Activated naive CD8-positive, alpha-beta T cell treated with anti-CD3 and anti-CD28 coated beads, Interleukin-2, amount 50 U/mL, for 24 hours (primary cell): ENCODE measurements around the gene SENP2.
"Not testable (repeated sequence)": the region's sequence is repeated elsewhere in the genome, so short reads cannot be mapped to it uniquely, and the experiment has no call there.

Experiments
- ATAC-seq: fragments of 150-1000 bp; cut with Tn5 transposase; one replicate; pipeline ENCODE4 v1.10.0; 2021
- DNase-seq: peaks from one replicate; pipeline ENCODE4 v3.0.0; 2021
- H3K27ac Mint-ChIP-seq: one replicate; pipeline ENCODE4 v1.8.0; 2021; ENCODE audit warnings: mild to moderate bottlenecking, mixed read lengths
- H3K27me3 Mint-ChIP-seq: one replicate; pipeline ENCODE4 v1.8.0; 2021; ENCODE audit warnings: mixed read lengths
- H3K36me3 Mint-ChIP-seq: one replicate; pipeline ENCODE4 v1.8.0; 2021; ENCODE audit warnings: low read depth, mixed read lengths
- H3K4me1 Mint-ChIP-seq: one replicate; pipeline ENCODE4 v1.8.0; 2021; ENCODE audit warnings: mixed read lengths
- H3K4me3 Mint-ChIP-seq: one replicate; pipeline ENCODE4 v1.8.0; 2021; ENCODE audit warnings: mild to moderate bottlenecking, moderate library complexity, mixed read lengths
- H3K9me3 Mint-ChIP-seq: one replicate; pipeline ENCODE4 v1.8.0; 2021; ENCODE audit warnings: mixed read lengths

The SENP2 gene

GRCh38 chr3:185585859-185586685 lies at the start of gene SENP2:
Gene SENP2 (plus strand): TSS chr3:185586295. CDS start chr3:185586414, 119 bp downstream.
- peaks cover 4% of the 10 kb centered on the region for H3K36me3 Mint-ChIP-seq
- H3K27ac Mint-ChIP-seq, result peak within 1 kb of the TSS; percentile 98
- DNase-seq (peak; percentile 99), ATAC-seq (peak; percentile 98)
- peak within 1 kb of the TSS; percentile 89 for H3K4me3 Mint-ChIP-seq
- H3K27me3 Mint-ChIP-seq, result peaks cover 3% of the 10 kb centered on the region
- H3K4me1 Mint-ChIP-seq, result peaks cover 38% of the 10 kb centered on the region
- no peaks in the 10 kb centered on the region for H3K9me3 Mint-ChIP-seq

GRCh38 chr3:185537369-185537970 lies 48.6 kb upstream of the SENP2 start:
- DNase-seq (no peak), ATAC-seq (peak; percentile 97)
- H3K9me3 Mint-ChIP-seq, result no peaks in the 10 kb centered on the region
- H3K27ac Mint-ChIP-seq, result peak overlapping the region; percentile 67
- H3K27me3 Mint-ChIP-seq, result peaks cover 1% of the 10 kb centered on the region
- no peak overlapping the region for H3K4me3 Mint-ChIP-seq
- no peaks in the 10 kb centered on the region for H3K36me3 Mint-ChIP-seq
- H3K4me1 Mint-ChIP-seq, result peaks cover 10% of the 10 kb centered on the region

DNA sequence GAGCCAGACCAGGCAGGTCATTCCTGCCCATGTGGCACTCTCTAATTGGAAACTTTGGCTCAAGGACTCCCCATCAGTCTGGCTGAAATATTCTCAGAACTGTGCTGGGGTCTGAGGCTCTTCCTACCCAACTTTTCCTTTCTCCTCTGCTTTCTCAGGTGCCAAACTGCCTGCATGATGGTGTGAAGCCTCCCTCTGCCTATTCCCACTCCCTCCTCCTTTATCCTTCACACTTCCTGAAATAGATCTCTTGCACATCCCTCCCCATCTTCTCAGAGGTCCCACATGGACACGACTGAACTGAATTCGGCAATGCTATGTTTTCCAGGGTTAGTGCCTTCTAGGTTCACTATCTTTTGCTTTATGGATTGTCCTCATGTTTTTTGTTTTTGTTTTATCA lies 46.2 kb upstream of the SENP2 start:
- no peak overlapping the region for H3K4me3 Mint-ChIP-seq
- no peaks in the 10 kb centered on the region for H3K9me3 Mint-ChIP-seq
- no peaks in the 10 kb centered on the region for H3K36me3 Mint-ChIP-seq
- peaks cover 2% of the 10 kb centered on the region for H3K27me3 Mint-ChIP-seq
- no peak overlapping the region for H3K27ac Mint-ChIP-seq
- DNase-seq, result no peak
- no peak for ATAC-seq
- peaks cover 10% of the 10 kb centered on the region for H3K4me1 Mint-ChIP-seq

GRCh38 chr3:185540695-185541094 lies 45.4 kb upstream of the SENP2 start:
- Mint-ChIP-seq H3K27ac (no peak overlapping the region), H3K36me3 (no peaks in the 10 kb centered on the region), H3K9me3 (no peaks in the 10 kb centered on the region), H3K4me3 (no peak overlapping the region), H3K4me1 (peaks cover 10% of the 10 kb centered on the region), H3K27me3 (peaks cover 2% of the 10 kb centered on the region)
- ATAC-seq (no peak), DNase-seq (no peak)

DNA sequence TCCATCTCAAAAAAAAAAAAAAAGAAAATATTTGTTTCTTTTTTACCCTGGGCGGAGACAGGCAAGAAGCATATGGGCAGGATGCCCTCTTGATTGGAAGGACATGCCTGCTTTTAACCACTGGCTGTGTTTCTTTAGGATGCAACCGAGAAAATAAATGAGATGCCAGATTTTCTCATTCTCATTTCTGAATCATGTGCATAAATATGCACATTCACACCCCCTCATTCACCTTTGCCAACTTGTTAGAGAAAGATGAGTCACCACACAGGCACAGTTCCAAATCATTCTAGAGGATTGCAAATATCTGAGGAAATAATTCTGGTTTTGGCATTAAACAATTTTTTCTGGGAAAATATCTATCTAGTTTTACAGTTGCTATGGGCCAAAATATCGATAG lies 37.0 kb upstream of the SENP2 start:
- peaks cover 13% of the 10 kb centered on the region for H3K4me1 Mint-ChIP-seq
- no peak for ATAC-seq
- no peak for DNase-seq
- no peaks in the 10 kb centered on the region for H3K9me3 Mint-ChIP-seq
- no peak overlapping the region for H3K27ac Mint-ChIP-seq
- no peak overlapping the region for H3K4me3 Mint-ChIP-seq
- H3K36me3 Mint-ChIP-seq, result no peaks in the 10 kb centered on the region
- H3K27me3 Mint-ChIP-seq, result no peaks in the 10 kb centered on the region

DNA sequence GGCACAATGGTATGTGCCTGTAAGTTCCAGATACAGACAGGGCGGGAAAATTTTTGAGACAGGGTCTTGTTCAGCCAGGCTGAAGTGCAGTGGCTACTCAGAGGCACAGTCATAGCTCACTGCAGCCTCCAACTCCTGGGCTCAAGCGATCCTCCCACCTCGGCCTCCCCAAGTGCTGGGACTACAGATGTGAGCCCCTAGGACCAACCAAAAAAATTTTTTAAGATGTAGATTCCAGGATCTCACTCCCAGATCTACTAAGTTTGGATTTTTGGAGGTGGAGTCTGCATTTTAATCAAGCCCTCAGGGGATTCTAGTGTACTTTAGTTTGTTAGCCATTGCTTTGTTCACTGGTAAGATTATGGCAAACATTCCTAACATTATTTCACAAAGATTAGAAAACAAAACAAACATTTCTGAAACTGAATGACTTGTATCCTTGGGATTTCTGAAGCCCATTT lies 36.4 kb upstream of the SENP2 start:
- no peaks in the 10 kb centered on the region for H3K36me3 Mint-ChIP-seq
- ATAC-seq, result no peak
- no peak overlapping the region for H3K27ac Mint-ChIP-seq
- peaks cover 13% of the 10 kb centered on the region for H3K4me1 Mint-ChIP-seq
- H3K27me3 Mint-ChIP-seq, result no peaks in the 10 kb centered on the region
- no peaks in the 10 kb centered on the region for H3K9me3 Mint-ChIP-seq
- DNase-seq, result no peak
- H3K4me3 Mint-ChIP-seq, result no peak overlapping the region

DNA sequence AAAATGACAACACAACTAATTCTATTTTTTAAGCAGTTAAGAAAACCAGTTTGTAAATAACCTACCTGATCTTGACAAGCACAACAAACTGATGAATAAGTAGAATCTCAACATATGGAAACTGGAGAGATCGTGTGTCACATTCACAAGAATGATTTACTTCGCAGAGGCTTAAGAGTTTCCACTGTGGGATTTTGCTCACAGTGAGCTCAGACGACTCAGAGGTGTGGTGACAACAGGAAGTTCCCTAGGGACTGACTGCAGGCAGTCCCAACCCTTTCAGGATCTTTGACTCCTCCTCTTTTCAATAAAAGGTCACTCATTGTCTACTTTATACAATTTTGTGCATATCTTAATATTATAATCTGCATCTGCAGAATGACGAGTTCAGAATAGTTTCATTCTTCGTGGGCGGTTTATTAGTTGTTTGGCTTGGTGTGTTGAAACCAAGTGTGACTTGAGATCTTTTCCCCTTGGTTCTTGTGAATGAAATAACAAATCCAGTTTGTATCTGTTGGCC lies 33.7 kb upstream of the SENP2 start, which contains the start of gene LIPH:
LIPH (minus strand) TSS at position 231 of the 520 bp plus-strand sequence; CDS start at position 114, 117 bp downstream.
- Mint-ChIP-seq H3K4me3 (peak within 1 kb of the TSS; percentile 5), H3K9me3 (no peaks in the 10 kb centered on the region), H3K27ac (peak within 1 kb of the TSS; percentile 43), H3K27me3 (no peaks in the 10 kb centered on the region), H3K36me3 (no peaks in the 10 kb centered on the region), H3K4me1 (peaks cover 13% of the 10 kb centered on the region)
- no peak for DNase-seq
- ATAC-seq, result peak; percentile 98

DNA sequence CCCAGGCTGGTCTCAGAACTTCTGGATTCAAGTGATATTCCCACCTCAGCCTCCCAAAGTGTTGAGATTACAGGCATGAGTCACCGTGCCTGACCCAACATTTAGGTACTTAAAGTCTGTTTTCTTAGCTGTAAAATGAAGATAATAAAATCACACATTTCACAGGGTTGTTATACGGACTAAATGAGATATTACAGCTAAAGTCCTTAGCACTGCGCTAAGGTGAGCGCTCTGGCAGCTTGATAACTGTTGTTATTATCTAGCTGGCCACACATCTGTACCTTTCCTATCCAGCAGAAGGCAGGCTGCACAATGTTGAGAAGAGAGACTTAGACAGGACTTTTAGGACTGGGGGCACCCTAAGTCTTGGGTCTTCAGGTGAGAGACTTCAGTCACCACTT lies 31.0 kb upstream of the SENP2 start:
- Mint-ChIP-seq H3K27me3 (peaks cover 2% of the 10 kb centered on the region), H3K36me3 (no peaks in the 10 kb centered on the region), H3K4me3 (no peak overlapping the region), H3K9me3 (no peaks in the 10 kb centered on the region), H3K27ac (no peak overlapping the region), H3K4me1 (peaks cover 18% of the 10 kb centered on the region)
- ATAC-seq, result no peak
- DNase-seq, result no peak

DNA sequence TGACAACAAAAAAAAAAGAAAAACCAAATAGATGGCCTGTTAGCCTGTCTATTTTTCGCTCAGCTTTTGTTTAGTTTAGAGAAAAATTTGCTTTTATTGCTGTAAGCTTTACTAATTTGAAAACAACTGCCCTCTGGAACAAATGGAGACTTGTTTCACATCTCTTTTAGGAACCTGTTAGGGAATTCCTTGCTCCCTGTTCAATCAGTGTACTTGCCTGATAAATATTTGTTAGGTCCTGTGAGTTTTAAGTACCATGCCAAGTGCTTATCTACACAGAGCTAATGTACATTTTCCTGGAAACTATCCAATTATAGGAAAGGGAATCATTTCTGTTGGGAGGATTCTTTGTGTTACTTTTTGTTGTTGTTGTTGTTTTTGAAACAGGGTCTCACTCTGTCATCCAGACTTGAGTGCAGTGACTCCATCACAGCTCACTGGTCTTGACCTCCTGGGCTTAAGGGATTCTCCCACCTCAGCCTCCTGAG lies 30.2 kb upstream of the SENP2 start:
- peaks cover 18% of the 10 kb centered on the region for H3K4me1 Mint-ChIP-seq
- H3K4me3 Mint-ChIP-seq, result no peak overlapping the region
- no peaks in the 10 kb centered on the region for H3K9me3 Mint-ChIP-seq
- ATAC-seq, result no peak
- H3K27me3 Mint-ChIP-seq, result peaks cover 2% of the 10 kb centered on the region
- no peaks in the 10 kb centered on the region for H3K36me3 Mint-ChIP-seq
- no peak overlapping the region for H3K27ac Mint-ChIP-seq
- DNase-seq, result no peak

DNA sequence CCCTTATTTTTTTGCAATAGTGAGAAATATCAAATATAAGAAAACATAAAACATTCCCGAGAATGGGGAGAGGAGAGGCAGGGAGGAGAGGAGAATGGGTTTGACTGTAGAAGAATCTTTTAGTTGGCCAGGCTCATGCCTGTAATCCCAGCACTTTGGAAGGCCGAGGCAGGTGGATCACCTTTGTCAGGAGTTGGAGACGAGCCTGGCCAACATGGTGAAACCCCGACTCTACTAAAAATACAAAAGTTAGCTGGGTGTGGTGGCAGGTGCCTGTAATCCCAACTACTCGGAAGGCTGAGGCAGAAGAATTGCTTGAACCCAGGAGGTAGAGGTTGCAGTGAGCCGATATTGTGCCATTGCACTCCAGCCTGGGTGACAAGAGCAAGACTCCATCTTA lies 29.5 kb upstream of the SENP2 start:
- not testable (repeated sequence) for H3K36me3 Mint-ChIP-seq, ATAC-seq, H3K27me3 Mint-ChIP-seq, H3K9me3 Mint-ChIP-seq, DNase-seq, H3K27ac Mint-ChIP-seq, H3K4me3 Mint-ChIP-seq
- H3K4me1 Mint-ChIP-seq, result peaks cover 23% of the 10 kb centered on the region

GRCh38 chr3:185558395-185558794 lies 27.7 kb upstream of the SENP2 start:
- ATAC-seq (no peak), DNase-seq (no peak)
- no peak overlapping the region for H3K27ac Mint-ChIP-seq
- H3K27me3 Mint-ChIP-seq, result peaks cover 2% of the 10 kb centered on the region
- H3K4me3 Mint-ChIP-seq, result no peak overlapping the region
- H3K36me3 Mint-ChIP-seq, result no peaks in the 10 kb centered on the region
- peaks cover 20% of the 10 kb centered on the region for H3K4me1 Mint-ChIP-seq
- no peaks in the 10 kb centered on the region for H3K9me3 Mint-ChIP-seq

DNA sequence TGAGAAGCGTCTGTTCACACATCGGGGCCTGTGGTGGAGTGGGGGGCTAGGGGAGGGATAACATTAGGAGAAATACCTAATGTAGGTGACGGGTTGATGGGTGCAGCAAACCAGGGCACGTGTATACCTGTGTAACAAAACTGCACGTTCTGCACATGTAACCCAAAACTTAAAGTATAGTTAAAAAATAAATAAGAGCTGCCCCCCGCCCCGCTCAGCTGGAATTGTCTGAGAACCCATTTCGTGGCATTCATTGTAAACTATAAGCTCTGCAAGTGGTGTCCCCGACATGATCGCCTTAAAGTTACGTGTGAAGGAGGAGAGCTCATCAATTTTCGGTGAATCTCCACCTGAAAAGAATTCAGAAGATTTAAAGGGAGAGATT lies 26.4 kb upstream of the SENP2 start:
- Mint-ChIP-seq H3K27ac (no peak overlapping the region), H3K9me3 (no peaks in the 10 kb centered on the region), H3K4me1 (peaks cover 20% of the 10 kb centered on the region), H3K27me3 (peaks cover 2% of the 10 kb centered on the region), H3K4me3 (peak overlapping the region; percentile 74), H3K36me3 (no peaks in the 10 kb centered on the region)
- DNase-seq (no peak), ATAC-seq (no peak)

DNA sequence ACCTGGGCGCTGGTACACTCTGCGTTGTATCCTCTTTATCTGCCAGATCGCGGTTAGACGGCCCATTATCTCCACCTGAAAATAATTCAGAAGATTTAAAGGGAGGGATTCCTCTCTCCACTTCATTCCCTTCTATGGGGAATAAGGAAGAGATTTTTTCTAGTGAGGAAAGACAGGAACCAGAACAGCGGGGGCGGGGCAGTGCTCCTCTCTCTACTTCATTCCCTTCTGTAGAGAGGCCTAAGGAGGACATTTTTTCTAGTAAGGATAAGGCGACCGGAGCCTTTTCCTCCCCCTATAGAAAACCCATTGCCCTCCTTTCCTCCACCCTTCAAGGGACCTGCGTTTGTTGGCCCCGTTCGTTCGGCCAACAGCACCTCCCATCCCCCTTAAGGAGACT lies 25.4 kb upstream of the SENP2 start:
- Mint-ChIP-seq H3K4me3 (no peak overlapping the region), H3K36me3 (no peaks in the 10 kb centered on the region), H3K4me1 (peaks cover 20% of the 10 kb centered on the region), H3K27ac (no peak overlapping the region), H3K9me3 (no peaks in the 10 kb centered on the region), H3K27me3 (peaks cover 2% of the 10 kb centered on the region)
- DNase-seq, result no peak
- no peak for ATAC-seq

DNA sequence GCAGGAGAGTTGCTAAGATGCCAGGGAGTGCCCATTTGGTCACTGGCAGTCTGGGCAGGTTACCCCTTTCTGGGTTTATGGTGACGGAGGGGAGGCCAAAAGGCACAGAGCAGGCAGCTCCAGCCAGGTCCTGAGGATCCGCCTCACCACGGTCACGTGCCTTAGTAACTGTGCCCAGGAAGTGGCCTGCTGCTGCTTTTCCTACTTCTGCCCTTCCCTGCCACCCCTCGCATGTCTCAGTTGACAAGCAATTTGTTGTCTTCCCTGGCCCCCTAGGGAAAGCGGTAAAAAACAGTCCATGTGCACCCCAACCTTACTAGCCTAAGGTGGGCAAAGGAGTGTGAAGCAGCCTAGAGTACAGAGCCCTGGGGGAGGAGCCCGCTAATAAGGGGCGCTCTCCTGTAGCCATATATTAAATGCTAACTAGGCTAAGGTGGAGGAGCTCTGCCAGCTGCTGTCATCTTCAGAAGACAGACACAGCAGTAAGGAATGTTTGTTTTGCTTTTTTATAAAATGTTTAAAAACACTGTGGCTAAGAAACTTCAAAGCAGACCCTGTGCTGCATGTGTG lies 24.6 kb upstream of the SENP2 start:
- Mint-ChIP-seq H3K9me3 (no peaks in the 10 kb centered on the region), H3K36me3 (no peaks in the 10 kb centered on the region), H3K27me3 (peaks cover 2% of the 10 kb centered on the region), H3K27ac (no peak overlapping the region), H3K4me3 (no peak overlapping the region), H3K4me1 (peaks cover 20% of the 10 kb centered on the region)
- DNase-seq, result no peak
- ATAC-seq, result no peak
